Natural killer cell treated with Interleukin-12 subunit alpha and Interleukin-12 subunit beta and Interleukin-15 and Interleukin-18, amount 100 ng/mL, for 72 hours (primary cell): Measurements from ENCODE around the gene RXRA. TPM values are rescaled to one million over a fixed set of nuclear protein-coding genes. Genes with fewer than 3 reads are reported as not detected.

ENCODE experiments used
- ATAC-seq, 2 donors: fragments of 150-1000 bp; cut with Tn5 transposase in 1 of 2; sonication (Bioruptor Pico), chemical (Tn5 transposase) in 1 of 2; 2 replicates each; pipeline ENCODE4 v1.10.0; 2021
- DNase-seq: peaks from one replicate; pipeline ENCODE4 v3.0.0; 2022; ENCODE audit warnings: low spot score
- H3K27ac Mint-ChIP-seq, 2 donors: 1 replicate in 1 of 2; 2 replicates in 1 of 2; pipeline ENCODE4 v1.8.0; 2022; ENCODE audit warnings: mixed read lengths in 2 of 2, mild to moderate bottlenecking in 1 of 2, moderate library complexity in 1 of 2
- H3K27me3 Mint-ChIP-seq, 2 donors: 1 replicate in 1 of 2; 2 replicates in 1 of 2; pipeline ENCODE4 v1.8.0; 2022; ENCODE audit warnings: mixed read lengths in 2 of 2
- H3K36me3 Mint-ChIP-seq: one replicate; pipeline ENCODE4 v1.8.0; 2022; ENCODE audit warnings: mixed read lengths
- H3K4me1 Mint-ChIP-seq, 2 donors: 1 replicate in 1 of 2; 2 replicates in 1 of 2; pipeline ENCODE4 v1.8.0; 2022; ENCODE audit warnings: low read depth in 2 of 2, mixed read lengths in 2 of 2, mild to moderate bottlenecking in 1 of 2
- H3K4me3 Mint-ChIP-seq: one replicate; pipeline ENCODE4 v1.8.0; 2022; ENCODE audit warnings: mixed read lengths
- H3K9me3 Mint-ChIP-seq: 2 replicates; pipeline ENCODE4 v1.8.0; 2022; ENCODE audit warnings: mixed read lengths
- total RNA-seq, 2 donors: library from RNA; stranded (reverse); gene quantifications; one replicate each; pipeline ENCODE4 v1.2.3, GENCODE V29; 2022

The RXRA gene
- total RNA-seq = 1 to 10 TPM; 3.8 to 4.9 TPM

- peak; percentile 67 to 77 for ATAC-seq
- Mint-ChIP-seq H3K27ac (no peak within 1 kb of the TSS), H3K9me3 (no peaks in the 10 kb centered on the region), H3K36me3 (no peaks in the 10 kb centered on the region), H3K4me1 (peaks cover 8 to 9% of the 10 kb centered on the region in 2 donors), H3K27me3 (no peaks in the 10 kb centered on the region), H3K4me3 (peak within 1 kb of the TSS; percentile 70)
- no peak for DNase-seq
These were observed at the start of gene RXRA for GRCh38 chr9:134325813-134326723. Gene RXRA (plus strand): TSS chr9:134326455. CDS start chr9:134326632, 177 bp downstream.

DNA sequence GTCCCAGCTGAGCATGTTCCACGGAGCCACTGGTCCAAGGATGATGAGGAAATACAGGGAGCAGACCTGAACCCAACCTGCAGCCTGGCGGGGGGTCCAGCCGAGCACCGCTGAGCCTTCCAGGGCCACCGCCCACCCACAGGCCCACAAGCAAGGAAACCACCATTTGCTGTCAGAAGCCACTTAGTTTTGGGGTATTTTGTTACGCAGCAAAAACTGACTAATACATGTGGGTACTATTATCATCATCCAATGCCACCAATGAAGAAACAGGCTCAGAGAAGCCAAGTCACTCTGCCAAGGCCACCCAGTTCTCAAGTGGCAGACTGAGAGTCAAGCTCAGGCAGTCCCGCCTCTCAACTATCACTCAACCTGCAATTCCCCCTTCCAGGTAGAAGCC is 48.0 kb upstream of the RXRA start:
- Mint-ChIP-seq H3K36me3 (no peaks in the 10 kb centered on the region), H3K4me3 (no peak overlapping the region), H3K27me3 (peaks cover 8 to 14% of the 10 kb centered on the region in 2 donors), H3K27ac (no peak overlapping the region), H3K4me1 (no peaks in the 10 kb centered on the region), H3K9me3 (no peaks in the 10 kb centered on the region)
- ATAC-seq (no peak), DNase-seq (no peak)

DNA sequence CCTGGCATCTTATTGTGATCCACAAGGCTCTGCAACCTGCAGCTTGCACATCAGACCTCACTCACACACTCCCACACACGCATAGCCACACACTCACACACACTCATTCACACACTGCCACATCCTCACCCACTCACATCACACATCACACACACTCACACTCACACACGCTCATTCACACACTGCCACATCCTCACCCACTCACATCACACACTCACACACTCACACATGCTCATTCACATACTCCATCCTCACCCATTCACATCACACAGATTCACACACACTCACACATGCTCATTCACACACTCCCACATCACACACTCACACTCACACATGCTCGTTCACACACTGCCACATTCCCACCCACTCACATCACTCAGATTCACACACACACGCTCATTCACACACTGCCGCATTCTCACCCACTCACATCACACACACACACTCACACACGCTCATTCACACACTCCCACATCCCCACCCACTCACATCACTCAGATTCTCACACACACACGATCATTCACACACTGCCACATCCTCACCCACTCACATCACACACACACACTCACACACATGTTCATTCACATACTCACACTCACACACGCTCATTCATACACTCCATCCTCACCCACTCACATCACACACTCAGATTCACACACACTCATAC is 47.1 kb upstream of the RXRA start:
- no peaks in the 10 kb centered on the region for H3K4me1 Mint-ChIP-seq
- H3K27me3 Mint-ChIP-seq = peaks cover 4 to 7% of the 10 kb centered on the region in 2 donors
- no peaks in the 10 kb centered on the region for H3K36me3 Mint-ChIP-seq
- H3K27ac Mint-ChIP-seq = no peak overlapping the region
- no peak overlapping the region for H3K4me3 Mint-ChIP-seq
- H3K9me3 Mint-ChIP-seq = no peaks in the 10 kb centered on the region
- no peak for ATAC-seq
- DNase-seq = no peak

DNA sequence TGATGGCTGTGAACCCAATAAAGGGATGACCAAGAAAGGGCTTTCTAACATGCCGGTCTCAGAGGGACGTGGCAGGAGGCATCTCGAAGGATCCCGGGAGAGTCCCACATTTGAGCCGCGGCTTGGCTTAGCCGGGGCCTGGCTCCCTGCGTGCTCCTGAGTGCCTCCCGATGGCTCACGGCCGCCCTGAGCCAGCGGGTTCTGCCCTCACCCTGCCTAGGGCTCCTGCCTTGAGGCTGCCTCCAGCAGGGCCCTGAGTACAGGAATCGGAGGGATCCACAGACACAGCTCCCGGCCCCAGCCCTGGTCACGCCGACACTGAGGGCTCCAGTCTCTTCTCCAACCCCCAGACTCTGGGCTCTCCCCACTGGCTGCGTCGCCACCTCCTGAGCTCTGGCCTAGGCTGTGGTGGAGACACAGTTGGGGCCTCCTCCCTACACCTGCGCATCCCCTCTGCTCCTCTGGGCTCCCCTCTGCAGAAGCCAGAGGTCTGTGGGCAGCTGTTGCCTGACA is 44.1 kb upstream of the RXRA start:
- DNase-seq = no peak

GRCh38 chr9:134283111-134283515 is 43.1 kb upstream of the RXRA start:
- H3K36me3 Mint-ChIP-seq = no peaks in the 10 kb centered on the region
- H3K9me3 Mint-ChIP-seq = no peaks in the 10 kb centered on the region
- ATAC-seq (no peak), DNase-seq (no peak)
- peaks cover 8 to 12% of the 10 kb centered on the region in 2 donors for H3K27me3 Mint-ChIP-seq
- no peak overlapping the region for H3K4me3 Mint-ChIP-seq
- H3K27ac Mint-ChIP-seq = no peak overlapping the region
- peaks cover 0 to 5% of the 10 kb centered on the region in 2 donors for H3K4me1 Mint-ChIP-seq

More for the DNA sequence above, 44.1 kb upstream of the RXRA start:
- Mint-ChIP-seq H3K36me3 (no peaks in the 10 kb centered on the region), H3K9me3 (no peaks in the 10 kb centered on the region), H3K4me1 (peaks cover 0 to 5% of the 10 kb centered on the region in 2 donors), H3K27me3 (peaks cover 8 to 12% of the 10 kb centered on the region in 2 donors), H3K4me3 (no peak overlapping the region), H3K27ac (no peak overlapping the region)
- ATAC-seq = no peak

DNA sequence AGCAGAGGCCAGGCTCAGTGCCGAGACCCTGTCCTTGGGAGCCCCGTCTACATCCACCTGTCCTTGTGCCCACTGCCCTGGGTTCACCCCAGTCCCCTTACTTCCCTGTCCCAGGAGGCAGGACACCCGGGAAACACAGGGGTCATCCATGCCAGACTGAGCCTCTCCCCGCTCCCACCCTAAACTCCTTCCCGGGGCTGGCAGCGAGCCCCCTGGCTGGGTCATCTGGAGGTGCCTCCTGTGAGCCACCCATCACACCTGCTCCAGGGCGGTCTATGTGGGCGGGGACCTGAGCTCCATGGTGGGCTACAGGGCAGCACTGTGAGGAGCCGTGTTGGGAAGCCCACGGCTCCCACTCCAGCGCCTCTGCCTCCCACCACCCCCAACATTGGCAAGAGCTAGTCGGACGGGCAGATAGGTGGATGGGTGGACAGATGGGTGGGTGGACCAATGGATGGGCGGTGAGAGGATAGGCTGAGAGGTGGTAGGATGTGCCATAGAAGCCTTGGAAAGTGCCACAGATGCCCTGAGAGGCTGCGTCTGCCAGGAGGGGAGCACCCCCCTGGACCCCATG is 42.5 kb upstream of the RXRA start:
- no peaks in the 10 kb centered on the region for H3K36me3 Mint-ChIP-seq
- peaks cover 8 to 12% of the 10 kb centered on the region in 2 donors for H3K27me3 Mint-ChIP-seq
- H3K4me3 Mint-ChIP-seq = no peak overlapping the region
- ATAC-seq = no peak
- DNase-seq = no peak
- H3K9me3 Mint-ChIP-seq = no peaks in the 10 kb centered on the region
- no peak overlapping the region for H3K27ac Mint-ChIP-seq
- H3K4me1 Mint-ChIP-seq = peaks cover 0 to 5% of the 10 kb centered on the region in 2 donors

- no peaks in the 10 kb centered on the region for H3K9me3 Mint-ChIP-seq
- H3K36me3 Mint-ChIP-seq = no peaks in the 10 kb centered on the region
- no peak overlapping the region for H3K4me3 Mint-ChIP-seq
- H3K27me3 Mint-ChIP-seq = peaks cover 8 to 12% of the 10 kb centered on the region in 2 donors
- peaks cover 0 to 5% of the 10 kb centered on the region in 2 donors for H3K4me1 Mint-ChIP-seq
- no peak overlapping the region for H3K27ac Mint-ChIP-seq
- no peak for DNase-seq
- ATAC-seq = no peak
These were observed 42.0 kb upstream of the RXRA start for GRCh38 chr9:134284273-134284672.

DNA sequence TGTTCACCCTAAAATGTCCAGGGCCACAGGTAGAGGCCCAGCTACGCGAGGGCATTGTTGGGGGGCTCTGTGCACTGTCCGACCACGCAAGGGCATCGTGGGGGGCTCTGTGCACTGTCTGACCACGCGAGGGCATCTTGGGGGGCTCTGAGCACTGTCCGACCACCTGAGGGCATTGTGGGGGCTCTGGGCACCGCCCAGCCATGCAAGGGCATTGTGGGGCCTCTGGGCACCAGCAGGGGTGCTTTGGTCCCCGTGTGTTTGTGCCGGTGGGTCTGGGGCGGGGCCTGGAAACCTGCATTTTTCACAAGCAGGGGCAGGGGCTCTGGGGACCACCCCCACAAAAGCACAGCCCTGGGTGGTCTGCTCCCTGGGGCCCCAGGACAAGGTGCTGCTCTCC is 41.5 kb upstream of the RXRA start:
- no peak for ATAC-seq
- no peak for DNase-seq
- Mint-ChIP-seq H3K27me3 (peaks cover 9 to 12% of the 10 kb centered on the region in 2 donors), H3K36me3 (no peaks in the 10 kb centered on the region), H3K4me3 (no peak overlapping the region), H3K9me3 (no peaks in the 10 kb centered on the region), H3K4me1 (peaks cover 0 to 5% of the 10 kb centered on the region in 2 donors), H3K27ac (no peak overlapping the region)

- peaks cover 11 to 12% of the 10 kb centered on the region in 2 donors for H3K27me3 Mint-ChIP-seq
- H3K4me1 Mint-ChIP-seq = peaks cover 0 to 5% of the 10 kb centered on the region in 2 donors
- DNase-seq = no peak
- ATAC-seq = no peak
- H3K9me3 Mint-ChIP-seq = no peaks in the 10 kb centered on the region
- H3K36me3 Mint-ChIP-seq = no peaks in the 10 kb centered on the region
- no peak overlapping the region for H3K4me3 Mint-ChIP-seq
- H3K27ac Mint-ChIP-seq = peak overlapping the region in 1 of 2 donors; percentile 41
These were observed 40.9 kb upstream of the RXRA start for GRCh38 chr9:134285215-134285845.

- Mint-ChIP-seq H3K4me3 (no peak overlapping the region), H3K27ac (no peak overlapping the region), H3K9me3 (no peaks in the 10 kb centered on the region), H3K36me3 (no peaks in the 10 kb centered on the region), H3K4me1 (peaks cover 0 to 5% of the 10 kb centered on the region in 2 donors), H3K27me3 (peaks cover 11 to 12% of the 10 kb centered on the region in 2 donors)
- DNase-seq (no peak), ATAC-seq (no peak)
These were observed 39.6 kb upstream of the RXRA start for GRCh38 chr9:134286471-134287245.

- no peak for ATAC-seq
- DNase-seq = no peak
- Mint-ChIP-seq H3K27ac (no peak overlapping the region), H3K36me3 (no peaks in the 10 kb centered on the region), H3K4me3 (no peak overlapping the region), H3K4me1 (peaks cover 0 to 5% of the 10 kb centered on the region in 2 donors), H3K27me3 (peaks cover 11 to 12% of the 10 kb centered on the region in 2 donors), H3K9me3 (no peaks in the 10 kb centered on the region)
These were observed 38.4 kb upstream of the RXRA start for GRCh38 chr9:134287591-134288491.

GRCh38 chr9:134288746-134289145 is 37.5 kb upstream of the RXRA start:
- H3K27me3 Mint-ChIP-seq = peaks cover 12 to 13% of the 10 kb centered on the region in 2 donors
- H3K4me1 Mint-ChIP-seq = peaks cover 0 to 5% of the 10 kb centered on the region in 2 donors
- no peaks in the 10 kb centered on the region for H3K36me3 Mint-ChIP-seq
- DNase-seq (no peak), ATAC-seq (no peak)
- H3K9me3 Mint-ChIP-seq = no peaks in the 10 kb centered on the region
- H3K4me3 Mint-ChIP-seq = no peak overlapping the region
- no peak overlapping the region for H3K27ac Mint-ChIP-seq
